Loucy (cell line): ENCODE results near the gene EME2.
"Not testable (repeated sequence)": the region's sequence is repeated elsewhere in the genome, so short reads cannot be mapped to it uniquely, and the experiment has no call there.

Experiments
- EZH2phosphoT487 ChIP-seq: fragments of 200-600 bp; IDR thresholded peaks from 2 replicates; pipeline ENCODE4 v1.6.1; 2018; ENCODE audit warnings: antibody characterized with exemption, mild to moderate bottlenecking, moderate library complexity, borderline replicate concordance
- TF ChIP-seq, protein P1 (sequence below): fragments of 200-600 bp; sonication (generic); conservative IDR thresholded peaks from 2 replicates; pipeline ENCODE4 v1.5.1; 2014; ENCODE audit warnings: mild to moderate bottlenecking, antibody characterized with exemption, low read length

DNA sequence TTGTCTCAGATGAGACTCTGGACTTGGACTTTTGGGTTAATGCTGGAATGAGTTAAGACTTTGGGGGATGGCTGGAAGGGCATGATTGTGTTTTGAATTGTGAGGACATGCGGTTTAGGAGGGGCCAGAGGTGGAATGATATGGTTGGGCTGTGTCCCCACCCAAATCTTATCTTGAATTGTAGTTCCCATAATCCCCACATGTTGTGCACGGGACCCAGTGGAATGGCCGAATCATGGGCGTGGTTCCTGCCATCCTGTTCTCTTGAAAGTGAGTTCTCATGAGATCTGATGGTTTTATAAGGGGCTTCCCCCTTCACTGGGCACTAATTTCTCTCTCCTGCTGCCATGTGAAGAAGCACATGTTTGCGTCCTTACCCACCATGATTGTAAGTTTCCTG, 26.7 kb downstream of the EME2 start:
- TF ChIP-seq, protein P1, sequence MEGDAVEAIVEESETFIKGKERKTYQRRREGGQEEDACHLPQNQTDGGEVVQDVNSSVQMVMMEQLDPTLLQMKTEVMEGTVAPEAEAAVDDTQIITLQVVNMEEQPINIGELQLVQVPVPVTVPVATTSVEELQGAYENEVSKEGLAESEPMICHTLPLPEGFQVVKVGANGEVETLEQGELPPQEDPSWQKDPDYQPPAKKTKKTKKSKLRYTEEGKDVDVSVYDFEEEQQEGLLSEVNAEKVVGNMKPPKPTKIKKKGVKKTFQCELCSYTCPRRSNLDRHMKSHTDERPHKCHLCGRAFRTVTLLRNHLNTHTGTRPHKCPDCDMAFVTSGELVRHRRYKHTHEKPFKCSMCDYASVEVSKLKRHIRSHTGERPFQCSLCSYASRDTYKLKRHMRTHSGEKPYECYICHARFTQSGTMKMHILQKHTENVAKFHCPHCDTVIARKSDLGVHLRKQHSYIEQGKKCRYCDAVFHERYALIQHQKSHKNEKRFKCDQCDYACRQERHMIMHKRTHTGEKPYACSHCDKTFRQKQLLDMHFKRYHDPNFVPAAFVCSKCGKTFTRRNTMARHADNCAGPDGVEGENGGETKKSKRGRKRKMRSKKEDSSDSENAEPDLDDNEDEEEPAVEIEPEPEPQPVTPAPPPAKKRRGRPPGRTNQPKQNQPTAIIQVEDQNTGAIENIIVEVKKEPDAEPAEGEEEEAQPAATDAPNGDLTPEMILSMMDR: not testable (repeated sequence)
- TF ChIP-seq EZH2phosphoT487: not testable (repeated sequence)
